Muscle of back (tissue), 11 donors: Measurements from ENCODE around the gene BPIFB2. TPM values are rescaled to one million over a fixed set of nuclear protein-coding genes. Genes with fewer than 3 reads are reported as not detected.
"Not testable (repeated sequence)": the region's sequence is repeated elsewhere in the genome, so short reads cannot be mapped to it uniquely, and the experiment has no call there.

Source experiments
- DNase-seq, 3 donors: peaks; one replicate each; pipeline versions ENCODE4 v3.0.0 to v3.0.0-alpha.2; 2013
- polyA plus RNA-seq, 10 donors: library from polyadenylated mRNA; unstranded; fragments of 120-200 nt; gene quantifications; one replicate each; pipeline ENCODE4 v1.2.1, GENCODE V29; 2013; ENCODE audit not compliant: insufficient read length in 10 of 10

The BPIFB2 gene
- polyA plus RNA-seq, 10 donors, result not detected

GRCh38 chr20:32970115-32970972, 37.2 kb upstream of the BPIFB2 start:
- no peak for DNase-seq

- no peak for DNase-seq
Observed at GRCh38 chr20:32970973-32971300, 36.6 kb upstream of the BPIFB2 start.

GRCh38 chr20:32971703-32972161, 35.8 kb upstream of the BPIFB2 start:
- peak in 2 of 3 donors; percentile 3 to 24 for DNase-seq

GRCh38 chr20:32972181-32973076, 35.1 kb upstream of the BPIFB2 start:
- DNase-seq, result peak; percentile 3 to 20 (median 15)

GRCh38 chr20:32973077-32973717, 34.3 kb upstream of the BPIFB2 start:
- no peak for DNase-seq

- DNase-seq, result not testable (repeated sequence)
Observed at GRCh38 chr20:32974204-32975064, 33.1 kb upstream of the BPIFB2 start.

- not testable (repeated sequence) for DNase-seq
Observed at GRCh38 chr20:32975121-32975520, 32.4 kb upstream of the BPIFB2 start.

- DNase-seq, result no peak
Observed at GRCh38 chr20:32975698-32976674, 31.5 kb upstream of the BPIFB2 start.

GRCh38 chr20:32976746-32977145, 30.8 kb upstream of the BPIFB2 start:
- no peak for DNase-seq

- no peak for DNase-seq
Observed at GRCh38 chr20:32977281-32978008, 30.1 kb upstream of the BPIFB2 start.

- no peak for DNase-seq
Observed at GRCh38 chr20:32978009-32978335, 29.5 kb upstream of the BPIFB2 start.

GRCh38 chr20:32979201-32979998, 28.1 kb upstream of the BPIFB2 start:
- DNase-seq, result no peak

- DNase-seq, result no peak
Observed at GRCh38 chr20:32980131-32980941, 27.2 kb upstream of the BPIFB2 start.

- DNase-seq, result no peak
Observed at GRCh38 chr20:32980990-32981389, 26.5 kb upstream of the BPIFB2 start.

- DNase-seq, result peak; percentile 12 to 22 (median 18)
Observed at GRCh38 chr20:32982617-32983458, 24.7 kb upstream of the BPIFB2 start.

- no peak for DNase-seq
Observed at GRCh38 chr20:32983459-32984112, 23.9 kb upstream of the BPIFB2 start.
